Measurements from ENCODE around the gene ZG16B. TPM values are rescaled to one million over a fixed set of nuclear protein-coding genes. Genes with fewer than 3 reads are reported as not detected.

Gene ZG16B
- polyA plus RNA-seq, 6 donors from 2014 or later, result not detected

GRCh38 chr16:2822158-2822495 lies 8.0 kb upstream of the ZG16B start:
- no peak overlapping the region for H3K27ac Mint-ChIP-seq
- H3K4me1 Mint-ChIP-seq, result peaks cover 0 to 3% (median 2%) of the 10 kb centered on the region in 3 donors
- no peaks in the 10 kb centered on the region for H3K36me3 Mint-ChIP-seq
- H3K9me3 Mint-ChIP-seq, result no peaks in the 10 kb centered on the region
- peaks cover 0 to 7% (median 6%) of the 10 kb centered on the region in 3 donors for H3K27me3 Mint-ChIP-seq
- H3K4me3 Mint-ChIP-seq, result no peak overlapping the region
- ATAC-seq (ENCODE audit: low read depth in 2 of 2) (no peak), DNase-seq (no peak)

DNA sequence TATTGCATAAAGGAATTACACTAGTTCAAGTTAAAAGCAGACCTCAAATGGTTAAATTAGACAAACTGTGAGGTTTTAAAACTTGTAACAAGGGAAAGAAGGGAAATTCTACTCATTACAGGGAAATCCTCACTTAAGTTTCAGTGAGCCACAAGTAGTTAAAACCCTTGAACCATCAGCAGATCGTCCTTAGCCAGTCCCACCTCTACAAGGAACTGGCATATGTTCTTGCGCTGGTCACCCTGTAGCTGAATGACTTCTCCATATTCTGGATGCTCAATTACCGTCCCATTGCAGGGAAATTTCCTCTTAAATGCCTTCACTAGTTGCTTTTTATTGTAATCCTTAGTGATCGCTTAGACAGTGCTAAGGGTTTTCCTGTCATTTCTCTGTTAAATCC lies 7.6 kb upstream of the ZG16B start:
- no peak for DNase-seq
- Mint-ChIP-seq H3K9me3 (no peaks in the 10 kb centered on the region), H3K27ac (no peak overlapping the region), H3K36me3 (no peaks in the 10 kb centered on the region), H3K4me1 (peaks cover 0 to 3% (median 2%) of the 10 kb centered on the region in 3 donors), H3K27me3 (peaks cover 0 to 7% (median 6%) of the 10 kb centered on the region in 3 donors), H3K4me3 (no peak overlapping the region)
- ATAC-seq (ENCODE audit: low read depth in 2 of 2), result no peak

GRCh38 chr16:2824626-2825025 lies 5.5 kb upstream of the ZG16B start:
- ATAC-seq (ENCODE audit: low read depth in 2 of 2) (no peak), DNase-seq (no peak)
- Mint-ChIP-seq H3K4me1 (no peaks in the 10 kb centered on the region), H3K36me3 (no peaks in the 10 kb centered on the region), H3K9me3 (no peaks in the 10 kb centered on the region), H3K4me3 (no peak overlapping the region), H3K27ac (no peak overlapping the region), H3K27me3 (peaks cover 5 to 20% (median 10%) of the 10 kb centered on the region in 3 donors)

- Mint-ChIP-seq H3K36me3 (no peaks in the 10 kb centered on the region), H3K27ac (no peak overlapping the region), H3K4me1 (no peaks in the 10 kb centered on the region), H3K4me3 (no peak overlapping the region), H3K9me3 (no peaks in the 10 kb centered on the region), H3K27me3 (peaks cover 5 to 25% (median 10%) of the 10 kb centered on the region in 3 donors)
- ATAC-seq (ENCODE audit: low read depth in 2 of 2) (no peak), DNase-seq (no peak)
Measured at GRCh38 chr16:2825049-2825742, 4.9 kb upstream of the ZG16B start.

DNA sequence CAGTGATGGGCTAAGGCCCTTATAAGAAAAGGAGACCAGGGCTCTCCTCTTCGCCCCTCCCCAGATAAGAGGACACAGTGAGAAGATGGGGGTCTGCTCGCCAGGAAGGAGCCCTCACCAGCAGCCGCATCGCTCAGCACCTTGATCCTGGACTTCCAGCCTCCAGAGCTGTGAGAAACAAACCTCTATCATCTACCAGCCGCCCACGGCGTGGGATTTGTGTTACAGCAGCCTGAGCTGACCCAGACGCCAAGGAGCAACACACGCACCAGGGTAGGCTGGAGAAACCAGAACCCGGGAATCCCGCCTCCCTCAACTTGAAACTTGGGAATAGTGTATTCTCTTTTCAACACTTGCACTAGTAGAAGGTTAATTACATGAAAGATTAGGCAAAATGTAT lies 4.2 kb upstream of the ZG16B start:
- no peaks in the 10 kb centered on the region for H3K36me3 Mint-ChIP-seq
- H3K9me3 Mint-ChIP-seq, result no peaks in the 10 kb centered on the region
- H3K4me1 Mint-ChIP-seq, result no peaks in the 10 kb centered on the region
- H3K27ac Mint-ChIP-seq, result no peak overlapping the region
- ATAC-seq (ENCODE audit: low read depth in 2 of 2), result no peak
- H3K4me3 Mint-ChIP-seq, result no peak overlapping the region
- no peak for DNase-seq
- peaks cover 10 to 32% (median 10%) of the 10 kb centered on the region in 3 donors for H3K27me3 Mint-ChIP-seq

DNA sequence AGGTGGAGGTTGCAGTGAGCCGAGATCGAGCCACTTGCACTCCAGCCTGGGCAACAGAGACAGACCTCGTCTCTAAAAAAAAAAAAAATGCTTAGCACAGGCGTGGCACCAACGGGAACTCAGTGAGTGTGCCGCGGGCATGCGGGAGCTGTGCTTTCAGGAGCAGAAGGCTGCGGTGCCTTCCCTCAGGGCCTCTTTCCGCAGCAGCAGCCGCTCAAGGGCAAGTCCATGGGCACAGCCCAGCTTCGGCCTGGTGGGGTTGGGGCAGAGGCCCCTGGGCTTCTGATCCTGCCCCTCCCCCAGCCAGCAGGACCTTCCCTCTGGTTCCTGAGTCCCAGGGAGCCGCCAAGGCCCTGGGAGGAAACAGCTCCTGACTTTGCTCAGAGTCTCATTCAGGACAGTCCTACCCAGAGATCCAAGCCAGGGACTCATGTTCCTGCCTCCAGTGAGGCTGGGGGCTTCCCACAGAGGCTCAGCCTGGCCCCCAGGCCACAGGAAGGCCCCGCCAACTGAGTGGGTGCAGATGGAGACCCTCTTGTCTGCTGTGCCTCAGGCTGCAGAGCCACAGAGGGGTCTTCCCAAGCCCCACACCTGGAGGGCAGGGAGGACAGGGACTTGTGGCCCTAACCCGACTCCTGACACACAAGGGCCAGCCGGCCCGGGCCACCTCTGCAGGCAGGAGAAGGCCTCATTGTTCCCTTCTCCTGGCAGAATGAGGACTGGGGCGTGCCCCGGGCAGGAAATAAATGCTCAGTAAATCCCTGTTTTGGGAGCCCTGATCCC lies 3.3 kb upstream of the ZG16B start:
- Mint-ChIP-seq H3K4me1 (no peaks in the 10 kb centered on the region), H3K27me3 (peaks cover 10 to 34% (median 15%) of the 10 kb centered on the region in 3 donors), H3K9me3 (no peaks in the 10 kb centered on the region), H3K4me3 (no peak overlapping the region), H3K36me3 (no peaks in the 10 kb centered on the region), H3K27ac (no peak overlapping the region)
- DNase-seq (no peak), ATAC-seq (ENCODE audit: low read depth in 2 of 2) (no peak)

- DNase-seq, result no peak
- no peak overlapping the region for H3K27ac Mint-ChIP-seq
- H3K9me3 Mint-ChIP-seq, result no peaks in the 10 kb centered on the region
- no peaks in the 10 kb centered on the region for H3K4me1 Mint-ChIP-seq
- peaks cover 10 to 35% (median 17%) of the 10 kb centered on the region in 3 donors for H3K27me3 Mint-ChIP-seq
- no peaks in the 10 kb centered on the region for H3K36me3 Mint-ChIP-seq
- ATAC-seq (ENCODE audit: low read depth in 2 of 2), result no peak
- no peak overlapping the region for H3K4me3 Mint-ChIP-seq
Measured at GRCh38 chr16:2827374-2827791, 2.7 kb upstream of the ZG16B start.

DNA sequence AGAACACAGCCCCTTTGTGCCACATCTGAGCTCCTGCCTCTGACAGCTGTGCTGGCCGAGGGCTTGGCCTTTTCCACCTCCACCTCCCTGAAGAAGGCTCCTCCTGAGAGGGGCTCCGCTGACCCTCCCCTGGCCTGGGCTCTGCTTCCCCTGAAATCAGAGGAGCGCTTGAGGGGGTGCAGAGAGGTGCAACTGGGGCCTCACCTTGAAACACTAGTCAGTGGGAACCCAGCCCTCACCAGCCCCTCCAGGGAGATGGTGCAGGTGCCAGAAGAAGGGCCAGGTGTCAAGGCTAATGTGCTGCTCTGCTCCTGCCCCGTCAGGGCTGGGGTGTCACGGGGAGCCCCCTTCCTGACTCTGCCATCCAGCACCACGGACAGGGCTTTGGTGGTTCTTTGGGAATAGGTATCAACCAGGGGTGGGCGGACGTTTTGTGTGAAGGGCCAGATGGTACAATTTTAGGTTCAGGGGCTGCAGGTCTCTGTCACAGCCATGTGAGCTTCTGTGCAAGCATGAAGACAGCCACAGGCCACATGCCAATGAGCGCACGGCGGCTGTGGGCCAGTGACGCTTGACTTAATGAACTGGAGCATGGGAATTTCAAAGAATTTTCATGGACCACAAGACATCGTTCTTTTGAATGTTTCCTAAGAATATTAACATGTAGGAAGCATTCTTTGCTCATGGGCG lies 2.1 kb upstream of the ZG16B start:
- H3K9me3 Mint-ChIP-seq, result no peaks in the 10 kb centered on the region
- no peaks in the 10 kb centered on the region for H3K36me3 Mint-ChIP-seq
- peaks cover 10 to 41% (median 23%) of the 10 kb centered on the region in 3 donors for H3K27me3 Mint-ChIP-seq
- DNase-seq, result no peak
- no peak for ATAC-seq (ENCODE audit: low read depth in 2 of 2)
- no peak overlapping the region for H3K4me3 Mint-ChIP-seq
- no peak overlapping the region for H3K27ac Mint-ChIP-seq
- no peaks in the 10 kb centered on the region for H3K4me1 Mint-ChIP-seq

DNA sequence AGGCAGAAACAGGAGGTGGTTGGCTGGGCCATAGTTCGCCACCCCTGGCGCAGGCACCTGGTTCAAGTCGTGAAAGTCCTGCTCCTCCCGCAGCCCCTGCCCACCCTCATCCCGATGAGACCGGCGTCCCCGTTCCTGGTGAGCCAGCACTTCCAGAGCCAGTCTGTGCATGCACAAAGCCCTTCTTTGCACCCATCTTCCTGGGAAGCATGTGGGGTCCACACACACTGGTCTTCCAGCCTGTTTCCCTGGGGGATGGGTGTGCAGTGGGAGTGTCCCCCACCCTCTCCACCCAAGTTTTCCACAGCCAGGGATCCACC lies 1.6 kb upstream of the ZG16B start:
- no peaks in the 10 kb centered on the region for H3K36me3 Mint-ChIP-seq
- no peak overlapping the region for H3K4me3 Mint-ChIP-seq
- no peak for ATAC-seq (ENCODE audit: low read depth in 2 of 2)
- H3K4me1 Mint-ChIP-seq, result no peaks in the 10 kb centered on the region
- no peaks in the 10 kb centered on the region for H3K9me3 Mint-ChIP-seq
- no peak for DNase-seq
- H3K27ac Mint-ChIP-seq, result no peak overlapping the region
- peaks cover 10 to 42% (median 24%) of the 10 kb centered on the region in 3 donors for H3K27me3 Mint-ChIP-seq

DNA sequence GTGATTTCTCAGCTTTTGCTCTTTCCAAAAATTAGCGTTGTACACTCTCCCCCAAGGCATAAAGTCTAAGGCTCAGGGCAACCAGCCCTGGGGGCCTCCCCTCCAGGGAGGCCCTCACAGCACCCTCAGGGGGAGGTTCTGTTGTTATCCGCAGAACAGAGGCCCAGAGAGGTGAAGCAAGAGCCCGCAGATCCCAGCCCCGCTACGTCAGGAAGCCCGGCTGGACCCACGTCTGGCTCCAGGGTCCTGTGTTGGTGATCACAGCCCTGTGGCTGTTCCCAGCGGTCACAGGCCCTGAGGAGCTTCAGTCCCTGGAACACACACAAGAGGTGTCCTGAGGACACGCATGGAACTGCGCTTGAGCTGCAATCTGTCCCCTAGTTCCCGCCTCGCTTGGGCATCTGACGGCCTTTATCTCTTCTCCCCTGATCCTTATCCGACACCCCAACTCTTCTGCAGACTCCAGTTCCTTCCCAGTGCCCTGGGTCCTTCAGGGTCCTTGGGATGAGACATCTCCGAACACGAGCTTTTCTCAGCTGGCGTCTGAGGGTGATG lies 1.1 kb upstream of the ZG16B start:
- no peak overlapping the region for H3K27ac Mint-ChIP-seq
- H3K9me3 Mint-ChIP-seq, result no peaks in the 10 kb centered on the region
- H3K36me3 Mint-ChIP-seq, result no peaks in the 10 kb centered on the region
- H3K27me3 Mint-ChIP-seq, result peaks cover 10 to 42% (median 24%) of the 10 kb centered on the region in 3 donors
- ATAC-seq (ENCODE audit: low read depth in 2 of 2) (no peak), DNase-seq (no peak)
- no peak overlapping the region for H3K4me3 Mint-ChIP-seq
- no peaks in the 10 kb centered on the region for H3K4me1 Mint-ChIP-seq

- Mint-ChIP-seq H3K27ac (no peak overlapping the region), H3K4me1 (no peaks in the 10 kb centered on the region), H3K27me3 (peaks cover 10 to 54% (median 35%) of the 10 kb centered on the region in 3 donors), H3K9me3 (no peaks in the 10 kb centered on the region), H3K4me3 (no peak overlapping the region), H3K36me3 (no peaks in the 10 kb centered on the region)
- DNase-seq (no peak), ATAC-seq (ENCODE audit: low read depth in 2 of 2) (no peak)
Measured at GRCh38 chr16:2830355-2830695, 222 bp downstream of the ZG16B start.

GRCh38 chr16:2831203-2831602 lies 1.1 kb downstream of the ZG16B start:
- no peak for DNase-seq
- Mint-ChIP-seq H3K27ac (no peak overlapping the region), H3K9me3 (no peaks in the 10 kb centered on the region), H3K4me1 (no peaks in the 10 kb centered on the region), H3K4me3 (no peak overlapping the region), H3K27me3 (peaks cover 4 to 62% (median 44%) of the 10 kb centered on the region in 3 donors), H3K36me3 (no peaks in the 10 kb centered on the region)
- ATAC-seq (ENCODE audit: low read depth in 2 of 2), result no peak

DNA sequence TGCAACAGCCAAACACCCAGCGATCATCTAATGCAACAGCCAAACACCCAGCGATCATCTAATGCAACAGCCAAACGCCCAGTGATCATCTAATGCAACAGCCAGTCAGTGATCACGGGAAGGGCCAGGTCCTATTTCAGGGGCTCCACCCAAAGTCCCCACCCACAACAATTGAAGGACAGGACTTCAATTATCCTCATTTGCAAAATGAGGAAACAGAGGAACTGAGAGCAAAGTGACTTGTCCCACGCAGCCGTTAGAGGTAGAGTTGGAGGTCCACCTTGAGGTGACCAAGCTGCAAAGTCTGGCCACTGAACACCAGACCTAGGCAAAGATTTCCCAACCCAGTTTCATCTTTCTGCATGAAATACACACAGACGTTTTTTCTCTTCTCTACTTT lies 3.7 kb downstream of the ZG16B start:
- ATAC-seq (ENCODE audit: low read depth in 2 of 2) (no peak), DNase-seq (no peak)
- Mint-ChIP-seq H3K27me3 (peaks cover 16 to 77% (median 61%) of the 10 kb centered on the region in 3 donors), H3K4me3 (no peak overlapping the region), H3K36me3 (no peaks in the 10 kb centered on the region), H3K9me3 (no peaks in the 10 kb centered on the region), H3K27ac (no peak overlapping the region), H3K4me1 (peaks cover 0 to 4% (median 0%) of the 10 kb centered on the region in 3 donors)

DNA sequence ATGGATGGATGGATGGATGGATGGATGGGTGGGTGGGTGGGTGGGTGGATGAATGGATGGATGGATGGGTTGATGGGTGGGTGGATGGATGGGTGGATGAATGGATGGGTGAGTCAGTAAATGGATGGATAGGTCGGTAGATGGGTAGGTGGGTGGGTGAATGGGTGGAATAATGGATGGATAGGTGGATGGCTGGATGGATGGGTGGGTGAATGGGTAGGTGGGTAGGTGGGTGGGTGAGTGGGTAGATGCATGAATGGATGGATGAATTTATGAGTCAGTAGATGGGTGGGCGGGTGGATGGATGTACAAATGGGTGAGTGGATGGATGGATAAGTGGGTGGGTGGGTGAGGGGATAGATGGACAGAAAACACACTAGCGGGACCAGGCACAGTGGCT lies 4.9 kb downstream of the ZG16B start:
- no peak for ATAC-seq (ENCODE audit: low read depth in 2 of 2)
- peaks cover 0 to 4% (median 4%) of the 10 kb centered on the region in 3 donors for H3K4me1 Mint-ChIP-seq
- no peaks in the 10 kb centered on the region for H3K36me3 Mint-ChIP-seq
- H3K27ac Mint-ChIP-seq, result no peak overlapping the region
- no peaks in the 10 kb centered on the region for H3K9me3 Mint-ChIP-seq
- DNase-seq, result no peak
- H3K4me3 Mint-ChIP-seq, result no peak overlapping the region
- H3K27me3 Mint-ChIP-seq, result peaks cover 16 to 69% (median 61%) of the 10 kb centered on the region in 3 donors
